HCT116 (cell line): ENCODE measurements around the gene CCDC61.

Experiments
- CTCF ChIP-seq, 3 experiments: fragments of 200-600 bp in 1 of 3; sonication (generic) in 1 of 3; IDR thresholded peaks in 2 of 3; conservative IDR thresholded peaks in 1 of 3; 2 replicates each; pipeline ENCODE4 v1.5.1; 2012 to 2017; ENCODE audit warnings: low read depth in 2 of 3, low read length in 2 of 3, antibody characterized with exemption in 1 of 3, borderline replicate concordance in 1 of 3, control low read depth in 1 of 3, mild to moderate bottlenecking in 1 of 3, mixed read lengths in 1 of 3, mixed run types in 1 of 3, moderate library complexity in 1 of 3; ENCODE audit not compliant: insufficient read depth in 1 of 3
- FOSL1 ChIP-seq: IDR thresholded peaks from 2 replicates; pipeline ENCODE4 v1.6.1; 2012; ENCODE audit warnings: low read depth
- MAX ChIP-seq: IDR thresholded peaks from 2 replicates; pipeline ENCODE4 v1.6.1; 2012
- POLR2AphosphoS5 ChIP-seq: IDR thresholded peaks from 2 replicates; pipeline ENCODE4 v1.6.1; 2011; ENCODE audit warnings: mild to moderate bottlenecking, low read depth, low read length, moderate library complexity
- YY1 ChIP-seq: IDR thresholded peaks from 2 replicates; pipeline ENCODE4 v1.6.1; 2011; ENCODE audit warnings: low read length, low read depth, moderate library complexity, mild to moderate bottlenecking; ENCODE audit not compliant: insufficient replicate concordance; ENCODE audit errors: extremely low read depth

- no peak for TF ChIP-seq CTCF (IDR thresholded peaks at IDR 0.05 in 2 of 3, conservative IDR thresholded peaks at IDR 0.05 in 1 of 3; ENCODE audit: borderline replicate concordance in 1 of 3, insufficient read depth in 1 of 3, low read depth in 2 of 3, low read length in 2 of 3)
- TF ChIP-seq POLR2AphosphoS5: no peak
- TF ChIP-seq YY1: no peak
- no peak for TF ChIP-seq MAX
- no peak for TF ChIP-seq FOSL1
Measured at GRCh38 chr19:46058778-46059177, 63.5 kb downstream of the CCDC61 start.
